HepG2 (cell line): ENCODE measurements around the gene CNBD2. TPM values are rescaled to one million over a fixed set of nuclear protein-coding genes. Genes with fewer than 3 reads are reported as not detected.

Experiments
- AGO2 ChIP-seq: fragments of 200-400 bp; formaldehyde crosslinking; optimal IDR thresholded peaks from 2 replicates; pipeline ENCODE3; 2017; ENCODE audit warnings: mild to moderate bottlenecking, low read depth, low read length, moderate library complexity
- CBX5 ChIP-seq: sonication (generic); formaldehyde crosslinking; IDR thresholded peaks from 2 replicates; pipeline ENCODE4 v1.4.0; 2020; ENCODE audit warnings: missing genetic modification reagents, borderline replicate concordance
- CEBPG ChIP-seq: IDR thresholded peaks from 2 replicates; pipeline ENCODE4 v1.6.1; 2016
- HOXA7 ChIP-seq: sonication (generic); formaldehyde crosslinking; IDR thresholded peaks from 2 replicates; pipeline ENCODE4 v1.8.1; 2022; ENCODE audit warnings: mild to moderate bottlenecking, missing genetic modification reagents, moderate library complexity
- ISX ChIP-seq: sonication (generic); formaldehyde crosslinking; conservative IDR thresholded peaks from 2 replicates; pipeline ENCODE4 v1.5.0; 2020; ENCODE audit warnings: missing genetic modification reagents
- KDM2A ChIP-seq: sonication (generic); formaldehyde crosslinking; IDR thresholded peaks from 2 replicates; pipeline ENCODE4 v1.4.0; 2020; ENCODE audit warnings: low read depth, missing genetic modification reagents, borderline replicate concordance
- KDM5A ChIP-seq: fragments of 200-600 bp; sonication (generic); IDR thresholded peaks from 2 replicates; pipeline ENCODE4 v1.7.0; 2018; ENCODE audit warnings: antibody characterized with exemption, mild to moderate bottlenecking, low read length, borderline replicate concordance
- MED1 ChIP-seq: sonication (generic); formaldehyde crosslinking; IDR thresholded peaks from 2 replicates; pipeline ENCODE4 v1.4.0; 2020; ENCODE audit warnings: missing genetic modification reagents
- MED13 ChIP-seq: sonication (generic); formaldehyde crosslinking; IDR thresholded peaks from 2 replicates; pipeline ENCODE4 v1.5.0; 2020; ENCODE audit warnings: missing genetic modification reagents
- NONO ChIP-seq, 2 experiments: fragments of 450-650 bp in 1 of 2; sonication (generic) in 1 of 2; formaldehyde crosslinking in 1 of 2; IDR thresholded peaks in 1 of 2; conservative IDR thresholded peaks in 1 of 2; 2 replicates each; pipeline versions ENCODE4 v1.6.1 to v1.8.0; 2017 to 2022; ENCODE audit warnings: mild to moderate bottlenecking in 1 of 2, missing genetic modification reagents in 1 of 2, moderate library complexity in 1 of 2
- REL ChIP-seq: sonication (generic); formaldehyde crosslinking; conservative IDR thresholded peaks from 2 replicates; pipeline ENCODE4 v1.8.0; 2022; ENCODE audit warnings: mild to moderate bottlenecking, missing genetic modification reagents, moderate library complexity
- RFX1 ChIP-seq: fragments of 450-650 bp; IDR thresholded peaks from 2 replicates; pipeline ENCODE4 v1.6.1; 2017
- SMAD9 ChIP-seq: sonication (generic); formaldehyde crosslinking; IDR thresholded peaks from 2 replicates; pipeline ENCODE4 v1.5.1; 2020; ENCODE audit warnings: mild to moderate bottlenecking, missing genetic modification reagents
- SRSF9 ChIP-seq: fragments of 200-400 bp; formaldehyde crosslinking; IDR thresholded peaks from 2 replicates; pipeline ENCODE4 v1.6.1; 2018; ENCODE audit warnings: borderline replicate concordance, mild to moderate bottlenecking, low read depth, low read length; ENCODE audit not compliant: insufficient read depth, poor library complexity, severe bottlenecking
- TMF1 ChIP-seq: sonication (generic); formaldehyde crosslinking; IDR thresholded peaks from 2 replicates; pipeline ENCODE4 v1.8.1; 2022; ENCODE audit warnings: low read depth, missing genetic modification reagents
- XRCC5 ChIP-seq: fragments of 200-400 bp; formaldehyde crosslinking; optimal IDR thresholded peaks from 2 replicates; pipeline ENCODE3; 2017; ENCODE audit warnings: mild to moderate bottlenecking, low read length
- ZBTB1 ChIP-seq: sonication (generic); formaldehyde crosslinking; IDR thresholded peaks from 2 replicates; pipeline ENCODE4 v1.4.0; 2020; ENCODE audit warnings: missing genetic modification reagents, borderline replicate concordance
- ZC3H4 ChIP-seq: sonication (generic); formaldehyde crosslinking; IDR thresholded peaks from 2 replicates; pipeline ENCODE4 v1.4.0; 2020; ENCODE audit warnings: missing genetic modification reagents, borderline replicate concordance
- ZFP1 ChIP-seq: IDR thresholded peaks from 2 replicates; pipeline ENCODE4 v1.6.1; 2016
- ZNF264 ChIP-seq: sonication (generic); formaldehyde crosslinking; IDR thresholded peaks from 2 replicates; pipeline ENCODE4 v1.4.0; 2020; ENCODE audit warnings: missing genetic modification reagents
- ZNF343 ChIP-seq: sonication (generic); formaldehyde crosslinking; IDR thresholded peaks from 2 replicates; pipeline ENCODE4 v1.4.0; 2020; ENCODE audit warnings: mild to moderate bottlenecking, missing genetic modification reagents
- ZNF383 ChIP-seq: sonication (generic); formaldehyde crosslinking; IDR thresholded peaks from 2 replicates; pipeline ENCODE4 v1.4.0; 2020; ENCODE audit warnings: missing genetic modification reagents, mild to moderate bottlenecking, borderline replicate concordance
- ZNF737 ChIP-seq: sonication (generic); formaldehyde crosslinking; IDR thresholded peaks from 2 replicates; pipeline ENCODE4 v1.5.0; 2020; ENCODE audit warnings: missing genetic modification reagents, mild to moderate bottlenecking, borderline replicate concordance
- ZNF816 ChIP-seq: sonication (generic); formaldehyde crosslinking; IDR thresholded peaks from 2 replicates; pipeline ENCODE4 v1.8.0; 2022; ENCODE audit warnings: missing genetic modification reagents, mild to moderate bottlenecking, borderline replicate concordance
- polyA plus RNA-seq, 8 experiments: library from polyadenylated mRNA; depleted of rRNA in 3 of 8; stranded (reverse) in 7 of 8; unstranded in 1 of 8; fragments of >200 nt; fragmentation: Illumina TruSeq in 4 of 8; extraction: Trizol in 4 of 8; gene quantifications; 2 replicates each; pipeline versions ENCODE4 v1.2.1 to v1.2.3, GENCODE V29; 2011 to 2016; ENCODE audit warnings: low read depth in 4 of 8, missing spikeins in 1 of 8, mixed read lengths in 1 of 8; ENCODE audit not compliant: insufficient read depth in 1 of 8
- total RNA-seq, 5 experiments: library from RNA; depleted of rRNA; stranded (reverse); fragments of >200 nt; fragmentation: Illumina TruSeq; extraction: Trizol; gene quantifications; 2 replicates each; pipeline ENCODE4 v1.2.3, GENCODE V29; 2016; ENCODE audit warnings: low read depth in 1 of 5
- TF ChIP-seq, protein P1 (sequence below): sonication (generic); formaldehyde crosslinking; IDR thresholded peaks from 2 replicates; pipeline ENCODE4 v1.8.0; 2022; ENCODE audit warnings: missing genetic modification reagents, low read depth, mild to moderate bottlenecking, borderline replicate concordance
- TF ChIP-seq, protein P2 (sequence below): sonication (generic); formaldehyde crosslinking; IDR thresholded peaks from 2 replicates; pipeline ENCODE4 v1.4.0; 2020; ENCODE audit warnings: mild to moderate bottlenecking, low read depth, missing genetic modification reagents
- TF ChIP-seq, protein P3 (sequence below): sonication (generic); formaldehyde crosslinking; IDR thresholded peaks from 2 replicates; pipeline ENCODE4 v1.4.0; 2020; ENCODE audit warnings: missing genetic modification reagents

The CNBD2 gene
- total and polyA plus RNA-seq, 2 of the 13 experiments (the other 11 are each of a cell fraction or from before 2014, with no cell fraction given): 12.4 to 22.8 TPM

DNA sequence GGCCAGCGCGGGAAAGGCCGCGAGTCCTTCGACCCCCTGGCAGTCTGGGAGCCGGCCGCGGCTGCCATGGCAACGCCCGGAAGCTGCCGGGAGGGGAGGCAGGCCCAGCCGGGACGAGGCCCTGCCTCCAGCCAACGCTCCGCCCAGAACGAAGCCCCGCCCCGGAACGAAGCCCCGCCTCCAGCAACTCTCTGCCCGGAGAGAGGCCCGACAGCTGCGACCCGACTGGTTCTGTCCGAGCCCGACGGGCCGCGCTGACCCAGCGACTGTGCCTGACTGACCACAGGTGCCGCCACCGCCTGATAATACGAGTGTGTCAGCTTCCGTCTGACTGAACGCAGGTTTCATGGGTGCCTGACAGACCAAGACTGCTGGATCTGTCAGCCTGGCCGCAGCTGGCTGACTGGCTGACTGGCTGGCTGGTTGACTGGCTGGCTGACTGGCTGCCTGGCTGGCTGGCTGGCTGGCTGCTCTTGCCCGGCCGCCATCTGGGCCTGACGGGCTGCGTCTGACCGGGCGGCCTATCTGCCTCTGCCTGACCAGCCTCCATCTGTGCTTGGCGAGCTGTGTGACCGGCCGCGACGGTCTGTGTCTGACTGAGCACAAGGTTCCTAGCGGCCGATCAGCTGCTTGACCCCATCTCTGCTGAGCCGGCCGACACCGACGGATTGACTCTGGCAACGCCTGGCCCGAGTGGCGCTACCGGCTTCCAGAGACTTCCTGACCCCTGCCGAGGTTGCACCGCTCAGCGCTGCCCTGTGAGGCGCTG is 96.5 kb downstream of the CNBD2 start (continued):
- no peak for TF ChIP-seq KDM5A
- no peak; the same call in 1 of the 2 replicates for TF ChIP-seq ZNF383 (CRISPR knock-in tag)
- no peak for TF ChIP-seq ZNF264 (CRISPR knock-in tag)
- no peak for TF ChIP-seq HOXA7 (CRISPR knock-in tag)
- TF ChIP-seq, protein P1, sequence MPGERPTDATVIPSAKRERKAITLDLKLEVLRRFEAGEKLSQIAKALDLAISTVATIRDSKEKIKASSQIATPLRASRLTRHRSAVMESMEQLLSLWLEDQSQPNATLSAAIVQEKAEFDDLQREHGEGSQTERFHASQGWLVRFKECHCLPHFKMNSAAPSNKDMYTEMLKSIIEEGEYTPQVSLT (CRISPR knock-in tag): no peak
- TF ChIP-seq AGO2: no peak
- peak; percentile 54; the same call in 1 of the 2 replicates for TF ChIP-seq TMF1 (CRISPR knock-in tag)
- no peak for TF ChIP-seq CBX5 (CRISPR knock-in tag)
- peak; percentile 71; the same call in 1 of the 2 replicates for TF ChIP-seq ZNF737 (CRISPR knock-in tag)
- no peak for TF ChIP-seq ISX (CRISPR knock-in tag)
- TF ChIP-seq SRSF9: no peak
- TF ChIP-seq, protein P2, sequence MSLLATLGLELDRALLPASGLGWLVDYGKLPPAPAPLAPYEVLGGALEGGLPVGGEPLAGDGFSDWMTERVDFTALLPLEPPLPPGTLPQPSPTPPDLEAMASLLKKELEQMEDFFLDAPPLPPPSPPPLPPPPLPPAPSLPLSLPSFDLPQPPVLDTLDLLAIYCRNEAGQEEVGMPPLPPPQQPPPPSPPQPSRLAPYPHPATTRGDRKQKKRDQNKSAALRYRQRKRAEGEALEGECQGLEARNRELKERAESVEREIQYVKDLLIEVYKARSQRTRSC (CRISPR knock-in tag): no peak
- no peak for TF ChIP-seq REL (CRISPR knock-in tag)
- no peak; the same call in 1 of the 2 replicates for TF ChIP-seq CEBPG (CRISPR knock-in tag)
- TF ChIP-seq ZNF343 (CRISPR knock-in tag): no peak
- TF ChIP-seq ZBTB1 (CRISPR knock-in tag): no peak
- no peak for TF ChIP-seq ZNF816 (CRISPR knock-in tag)
- 0 out of 2 replicates have a peak, but pooled peaks have one; percentile 12 for TF ChIP-seq MED13
- no peak for TF ChIP-seq ZC3H4 (CRISPR knock-in tag)
- peak; percentile 89 for TF ChIP-seq XRCC5
- peak; percentile 98 for TF ChIP-seq RFX1
- TF ChIP-seq MED1 (CRISPR knock-in tag): peak; percentile 8; the same call in 1 of the 2 replicates
- TF ChIP-seq SMAD9 (CRISPR knock-in tag): no peak; the same call in 1 of the 2 replicates
- no peak for TF ChIP-seq NONO (IDR thresholded peaks at IDR 0.05)
- TF ChIP-seq NONO (CRISPR knock-in tag; conservative IDR thresholded peaks at IDR 0.05): peak; percentile 60; the same call in 1 of the 2 replicates
- TF ChIP-seq ZFP1 (CRISPR knock-in tag): no peak; the same call in 1 of the 2 replicates
- peak; percentile 72 for TF ChIP-seq KDM2A (CRISPR knock-in tag)
- TF ChIP-seq, protein P3, sequence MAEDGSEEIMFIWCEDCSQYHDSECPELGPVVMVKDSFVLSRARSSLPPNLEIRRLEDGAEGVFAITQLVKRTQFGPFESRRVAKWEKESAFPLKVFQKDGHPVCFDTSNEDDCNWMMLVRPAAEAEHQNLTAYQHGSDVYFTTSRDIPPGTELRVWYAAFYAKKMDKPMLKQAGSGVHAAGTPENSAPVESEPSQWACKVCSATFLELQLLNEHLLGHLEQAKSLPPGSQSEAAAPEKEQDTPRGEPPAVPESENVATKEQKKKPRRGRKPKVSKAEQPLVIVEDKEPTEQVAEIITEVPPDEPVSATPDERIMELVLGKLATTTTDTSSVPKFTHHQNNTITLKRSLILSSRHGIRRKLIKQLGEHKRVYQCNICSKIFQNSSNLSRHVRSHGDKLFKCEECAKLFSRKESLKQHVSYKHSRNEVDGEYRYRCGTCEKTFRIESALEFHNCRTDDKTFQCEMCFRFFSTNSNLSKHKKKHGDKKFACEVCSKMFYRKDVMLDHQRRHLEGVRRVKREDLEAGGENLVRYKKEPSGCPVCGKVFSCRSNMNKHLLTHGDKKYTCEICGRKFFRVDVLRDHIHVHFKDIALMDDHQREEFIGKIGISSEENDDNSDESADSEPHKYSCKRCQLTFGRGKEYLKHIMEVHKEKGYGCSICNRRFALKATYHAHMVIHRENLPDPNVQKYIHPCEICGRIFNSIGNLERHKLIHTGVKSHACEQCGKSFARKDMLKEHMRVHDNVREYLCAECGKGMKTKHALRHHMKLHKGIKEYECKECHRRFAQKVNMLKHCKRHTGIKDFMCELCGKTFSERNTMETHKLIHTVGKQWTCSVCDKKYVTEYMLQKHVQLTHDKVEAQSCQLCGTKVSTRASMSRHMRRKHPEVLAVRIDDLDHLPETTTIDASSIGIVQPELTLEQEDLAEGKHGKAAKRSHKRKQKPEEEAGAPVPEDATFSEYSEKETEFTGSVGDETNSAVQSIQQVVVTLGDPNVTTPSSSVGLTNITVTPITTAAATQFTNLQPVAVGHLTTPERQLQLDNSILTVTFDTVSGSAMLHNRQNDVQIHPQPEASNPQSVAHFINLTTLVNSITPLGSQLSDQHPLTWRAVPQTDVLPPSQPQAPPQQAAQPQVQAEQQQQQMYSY: no peak
